GM21717 (cell line): Measurements from ENCODE around the gene GPR156.
"Not testable (repeated sequence)": the region's sequence is repeated elsewhere in the genome, so short reads cannot be mapped to it uniquely, and the experiment has no call there.

Source experiments
- ATAC-seq: cut with Tn5 transposase; IDR thresholded peaks from one replicate; pipeline ENCODE4 v1.9.1; 2021; ENCODE audit warnings: mild to moderate bottlenecking, moderate library complexity; ENCODE audit not compliant: unreplicated experiment

Gene GPR156

GRCh38 chr3:120275618-120276017 lies 9.4 kb downstream of the GPR156 start:
- ATAC-seq, result no peak

- ATAC-seq, result no peak
Observed at GRCh38 chr3:120274739-120275167, 10.3 kb downstream of the GPR156 start.

- ATAC-seq, result no peak
Observed at GRCh38 chr3:120272286-120272685, 12.7 kb downstream of the GPR156 start.

- no peak for ATAC-seq
Observed at GRCh38 chr3:120265989-120266388, 19.0 kb downstream of the GPR156 start.

- no peak for ATAC-seq
Observed at GRCh38 chr3:120264963-120265362, 20.1 kb downstream of the GPR156 start.

- no peak for ATAC-seq
Observed at GRCh38 chr3:120263792-120264191, 21.2 kb downstream of the GPR156 start.

- no peak for ATAC-seq
Observed at GRCh38 chr3:120258009-120258408, 27.0 kb downstream of the GPR156 start.

- ATAC-seq, result no peak
Observed at GRCh38 chr3:120245386-120245785, 39.6 kb downstream of the GPR156 start.

- ATAC-seq, result no peak
Observed at GRCh38 chr3:120244834-120245225, 40.2 kb downstream of the GPR156 start.

GRCh38 chr3:120239644-120240043 lies 45.4 kb downstream of the GPR156 start:
- ATAC-seq, result no peak

- no peak for ATAC-seq
Observed at GRCh38 chr3:120227710-120228347, 57.2 kb downstream of the GPR156 start.

- ATAC-seq, result no peak
Observed at GRCh38 chr3:120224237-120224636, 60.8 kb downstream of the GPR156 start.

GRCh38 chr3:120218981-120219380 lies 66.0 kb downstream of the GPR156 start:
- ATAC-seq, result no peak

GRCh38 chr3:120216633-120217032 lies 68.4 kb downstream of the GPR156 start:
- ATAC-seq, result not testable (repeated sequence)

GRCh38 chr3:120214176-120214575 lies 70.8 kb downstream of the GPR156 start:
- no peak for ATAC-seq

- ATAC-seq, result no peak
Observed at GRCh38 chr3:120212505-120212904, 72.5 kb downstream of the GPR156 start.

GRCh38 chr3:120209425-120209824 lies 75.6 kb downstream of the GPR156 start:
- no peak for ATAC-seq

- no peak for ATAC-seq
Observed at GRCh38 chr3:120204338-120204737, 80.7 kb downstream of the GPR156 start.

- ATAC-seq, result no peak
Observed at GRCh38 chr3:120203621-120204020, 81.4 kb downstream of the GPR156 start.

- ATAC-seq, result no peak
Observed at GRCh38 chr3:120203016-120203415, 82.0 kb downstream of the GPR156 start.

- ATAC-seq, result no peak
Observed at GRCh38 chr3:120202363-120202762, 82.7 kb downstream of the GPR156 start.

GRCh38 chr3:120200493-120201235 lies 84.4 kb downstream of the GPR156 start:
- no peak for ATAC-seq
